ENCODE measurements around the gene ZNF695.

The ZNF695 gene

DNA sequence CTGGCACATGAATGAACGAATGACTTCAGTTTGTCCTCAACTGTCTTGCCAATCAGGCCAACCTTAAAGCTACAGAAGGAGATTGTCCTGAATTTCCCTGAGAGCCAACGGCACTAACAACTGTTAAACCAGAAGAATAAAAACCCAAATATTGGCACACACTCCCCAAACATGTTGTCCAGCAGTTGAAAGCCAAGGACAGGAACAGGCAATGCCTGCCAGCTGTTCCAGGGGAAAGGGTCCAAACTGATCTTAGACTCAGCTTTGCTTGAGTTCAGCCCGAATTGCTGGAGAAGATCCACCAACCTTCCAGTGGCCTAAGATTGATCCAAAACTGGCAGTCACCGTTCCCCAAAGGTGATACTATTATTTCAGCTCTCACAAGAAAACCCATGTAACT is 53.7 kb downstream of the ZNF695 start:
- no peak for DNase-seq

DNA sequence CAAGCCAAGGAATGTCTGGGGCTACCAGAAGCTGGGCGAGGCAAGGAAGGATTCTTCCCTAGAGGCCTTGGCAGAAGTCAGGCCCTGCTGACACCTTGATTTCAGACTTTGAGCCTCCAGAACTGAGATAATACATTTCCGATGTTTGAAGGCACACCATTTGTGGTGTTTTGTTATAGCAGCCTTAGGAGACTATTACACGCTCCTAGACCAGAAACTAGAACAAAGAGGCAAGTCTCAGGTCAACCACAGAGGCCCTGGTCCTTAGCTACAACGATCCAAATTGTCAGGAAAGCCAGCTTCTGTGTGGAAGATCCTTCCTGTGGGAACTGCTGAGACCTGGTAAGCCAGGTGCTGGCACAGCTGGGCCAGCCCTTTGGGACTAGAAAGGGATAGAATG is 56.4 kb downstream of the ZNF695 start:
- no peak for DNase-seq

DNA sequence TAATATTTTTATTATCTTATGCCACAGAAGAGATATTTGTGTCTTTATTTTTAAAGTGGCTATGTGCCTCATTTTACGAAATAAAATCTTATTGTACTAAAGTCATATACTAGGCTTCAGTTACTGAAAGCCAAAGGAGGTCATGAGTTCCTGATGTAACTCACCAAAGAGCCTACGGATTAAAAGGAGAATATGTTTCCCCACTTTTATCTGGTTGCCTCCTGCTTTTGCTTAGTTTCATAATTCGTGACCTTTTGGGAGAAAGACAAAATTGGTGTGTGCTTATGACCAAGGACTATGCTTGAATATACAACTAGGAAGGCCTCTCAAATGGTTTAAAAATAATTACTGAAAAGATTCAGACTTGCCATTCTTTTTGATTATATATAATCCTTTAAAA is 57.9 kb downstream of the ZNF695 start:
- no peak for DNase-seq

DNA sequence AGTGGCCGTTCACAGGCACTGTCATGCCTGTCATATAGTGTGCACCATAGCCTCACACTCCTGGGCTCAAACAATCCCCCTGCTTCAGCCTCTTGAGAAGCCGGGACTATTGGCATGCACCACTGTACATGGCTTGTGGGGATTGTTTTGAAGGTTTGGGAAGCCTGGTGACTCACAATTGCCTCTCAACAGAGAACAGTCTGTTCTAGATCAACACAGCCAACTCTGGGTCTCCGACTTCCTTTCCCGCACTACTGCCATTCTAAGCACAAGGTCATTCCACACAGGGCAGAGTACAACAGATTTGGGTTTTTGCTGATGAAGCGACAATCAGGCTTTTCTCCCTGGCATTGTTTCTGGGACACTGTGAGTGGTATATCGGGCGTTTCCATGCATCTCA is 60.6 kb downstream of the ZNF695 start:
- no peak for DNase-seq

DNA sequence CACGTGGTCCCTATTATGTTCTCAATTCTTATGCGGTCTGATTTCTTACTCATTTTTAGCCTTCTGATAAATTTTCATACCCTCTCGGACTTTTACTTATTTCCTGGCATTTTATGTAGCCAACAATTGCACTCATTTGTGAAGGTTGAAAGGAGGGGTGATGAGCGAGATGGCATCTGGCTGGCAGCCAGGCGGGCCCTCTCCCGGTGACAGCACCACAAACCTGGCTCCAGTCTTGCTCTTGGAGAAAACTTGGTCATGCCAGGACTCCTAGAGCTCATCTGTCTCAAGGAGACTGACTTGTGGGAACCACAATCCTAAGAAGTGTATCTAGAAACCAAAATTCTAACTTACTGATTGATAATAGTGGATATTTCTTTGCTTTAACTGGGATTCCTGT is 61.5 kb downstream of the ZNF695 start:
- DNase-seq, result no peak
